K562 (cell line): ENCODE results near the gene AMPD3. TPM values are rescaled to one million over a fixed set of nuclear protein-coding genes. Genes with fewer than 3 reads are reported as not detected.

Source experiments
- ATAC-seq: fragments of 200-7000 bp; cut with Tn5 transposase; 3 replicates; pipeline ENCODE4 v1.9.1; 2020; ENCODE audit warnings: moderate library complexity
- BruUV-seq: library from RNA; stranded (reverse); fragments of 400-500 nt; replicated peaks from 2 replicates; lab custom pipeline; 2021; lab: Mats Ljungman, UMichigan
- CTCF ChIA-PET: fragments of 300-600 bp; formaldehyde crosslinking; extraction: SDS; loops from one replicate; lab custom pipeline; 2021; ENCODE audit warnings: low intra/inter-chr PET ratio; lab: Yijun Ruan, JAX
- POLR2A ChIA-PET: fragments of 300-600, 350-650 bp; sonication (Branson Sonifier 250); formaldehyde crosslinking; extraction: SDS; loops from one replicate; lab custom pipeline; 2021; ENCODE audit warnings: antibody characterized with exemption, inconsistent platforms; lab: Yijun Ruan, JAX
- DNase-seq, 4 experiments: peaks; one replicate each; pipeline versions ENCODE4 v3.0.0 to v3.0.0-alpha.2; 2011 to 2018; ENCODE audit warnings: low spot score in 3 of 4, mixed read lengths in 3 of 4; ENCODE audit errors: extremely low read depth in 1 of 4
- FAIRE-seq: peaks from 2 replicates; lab custom pipeline; 2011; peaks lifted over from hg19 to GRCh38; lab: Jason Lieb, UNC
- H2AFZ ChIP-seq: 2 replicates; pipeline ENCODE4 v1.6.0; 2011; ENCODE audit warnings: low read depth, low read length, control low read depth, inconsistent platforms
- H3K27ac ChIP-seq: fragments of 200-600 bp; 3 replicates; pipeline ENCODE4 v1.8.0; 2011; ENCODE audit warnings: low read depth, mild to moderate bottlenecking, control low read depth, inconsistent platforms, low read length, moderate library complexity, mixed read lengths; ENCODE audit errors: extremely low read depth
- H3K27me3 ChIP-seq, 2 experiments: fragments of 300-600 bp in 1 of 2; 2 replicates in 1 of 2; 3 replicates in 1 of 2; pipeline versions ENCODE4 v1.6.0 to v1.8.0; 2011; ENCODE audit warnings: inconsistent platforms in 2 of 2, low read length in 2 of 2, mild to moderate bottlenecking in 1 of 2, mixed read lengths in 1 of 2, moderate library complexity in 1 of 2; ENCODE audit not compliant: control insufficient read depth in 2 of 2, insufficient read depth in 2 of 2
- H3K36me3 ChIP-seq: fragments of 300-600 bp; 3 replicates; pipeline ENCODE4 v1.8.0; 2011; ENCODE audit warnings: mild to moderate bottlenecking, low read length, inconsistent platforms; ENCODE audit not compliant: control insufficient read depth, insufficient read depth
- H3K4me1 ChIP-seq, 2 experiments: fragments of 200-600 bp in 1 of 2; replicated peaks in 1 of 2; 2 replicates in 1 of 2; 3 replicates in 1 of 2; pipeline versions ENCODE4 v1.5.1 to v1.8.0; 2011; ENCODE audit warnings: inconsistent platforms in 2 of 2, low read length in 2 of 2, mild to moderate bottlenecking in 1 of 2, mixed read lengths in 1 of 2, moderate library complexity in 1 of 2; ENCODE audit not compliant: control insufficient read depth in 2 of 2, insufficient read depth in 2 of 2
- H3K4me2 ChIP-seq: 2 replicates; pipeline ENCODE4 v1.6.1; 2011; ENCODE audit warnings: low read length, control low read depth, inconsistent platforms, mixed read lengths; ENCODE audit not compliant: insufficient read depth
- H3K4me3 ChIP-seq: fragments of 200-600 bp; sonication (generic), shearing (Covaris generic); 2 replicates; pipeline ENCODE4 v1.5.1; 2016; ENCODE audit warnings: control low read depth, inconsistent platforms
- H3K79me2 ChIP-seq: fragments of 200-600 bp; 3 replicates; pipeline ENCODE4 v1.8.0; 2011; ENCODE audit warnings: low read length, inconsistent platforms; ENCODE audit not compliant: control insufficient read depth, insufficient read depth
- H3K9ac ChIP-seq, 2 experiments: 2 replicates each; pipeline versions ENCODE4 v1.6.0 to v1.6.1; 2011; ENCODE audit warnings: low read depth in 2 of 2, low read length in 2 of 2, control low read depth in 1 of 2, inconsistent platforms in 1 of 2, mild to moderate bottlenecking in 1 of 2, mixed read lengths in 1 of 2; ENCODE audit not compliant: insufficient read depth in 1 of 2
- H3K9me1 ChIP-seq: one replicate; pipeline ENCODE4 v1.6.0; 2011; ENCODE audit warnings: inconsistent platforms, mild to moderate bottlenecking, low read length, moderate library complexity; ENCODE audit not compliant: control insufficient read depth, insufficient read depth
- H3K9me3 ChIP-seq: replicated peaks from 2 replicates; pipeline ENCODE4 v1.5.1; 2011; ENCODE audit warnings: low read depth, low read length, inconsistent platforms; ENCODE audit not compliant: control insufficient read depth, insufficient read depth
- H4K20me1 ChIP-seq: replicated peaks from 2 replicates; pipeline ENCODE4 v1.6.1; 2011; ENCODE audit warnings: low read length, inconsistent platforms, mixed read lengths; ENCODE audit not compliant: control insufficient read depth, insufficient read depth
- PBX2 ChIP-seq, 2 experiments: IDR thresholded peaks in 1 of 2; conservative IDR thresholded peaks in 1 of 2; 2 replicates each; pipeline ENCODE4 v1.6.1; 2016; ENCODE audit warnings: low read depth in 2 of 2, mild to moderate bottlenecking in 1 of 2, missing compliant biosample characterization in 1 of 2, missing genetic modification characterization in 1 of 2, moderate library complexity in 1 of 2
- PCBP2 ChIP-seq: fragments of 200-400 bp; formaldehyde crosslinking; IDR thresholded peaks from 2 replicates; pipeline ENCODE4 v1.6.1; 2018; ENCODE audit warnings: low read length, low read depth, mild to moderate bottlenecking, moderate library complexity; ENCODE audit not compliant: poor library complexity, severe bottlenecking
- PURB ChIP-seq: sonication (generic); formaldehyde crosslinking; IDR thresholded peaks from 2 replicates; pipeline ENCODE4 v1.9.0; 2021; ENCODE audit warnings: low read depth, mild to moderate bottlenecking, missing genetic modification reagents
- RFX1 ChIP-seq: fragments of 450-650 bp; IDR thresholded peaks from 2 replicates; pipeline ENCODE4 v1.6.1; 2016; ENCODE audit warnings: mild to moderate bottlenecking, moderate library complexity
- ZNF445 ChIP-seq: fragments of 250-450 bp; sonication (Bioruptor Pico); IDR thresholded peaks from 2 replicates; pipeline ENCODE4 v1.4.0; 2020; ENCODE audit warnings: low read depth, mild to moderate bottlenecking, moderate library complexity
- whole genome bisulfite sequencing: fragments of 100-300 bp; shearing (Covaris generic); methylation state at CpG from one replicate; pipeline ENCODE4 v1.1.6; 2016; ENCODE audit warnings: low coverage, mixed read lengths; ENCODE audit not compliant: insufficient coverage; ENCODE audit errors: missing lambda C conversion rate; 5-methylcytosine and 5-hydroxymethylcytosine counted together
- in situ Hi-C: fragments of 300-500 bp; cut with MboI; formaldehyde crosslinking; loops from 4 replicates; pipeline ENCODE4 v1.15.0; 2018; ENCODE audit warnings: inconsistent platforms, mixed read lengths
- intact Hi-C: fragments of 100-400 bp; cut with micrococcal nuclease; formaldehyde crosslinking; loops from 2 replicates; pipeline ENCODE4 v1.14.2; 2022
- polyA plus RNA-seq, 8 experiments: library from polyadenylated mRNA; depleted of rRNA in 4 of 8; stranded (reverse) in 5 of 8; unstranded in 3 of 8; fragments of >200 nt; fragmentation: Nextera tagmentation in 2 of 8; fragmentation: Illumina TruSeq in 1 of 8; extraction: Ambion mirVana in 2 of 8; extraction: Trizol in 1 of 8; gene quantifications; 2 replicates each; pipeline versions ENCODE4 v1.2.1 to v1.2.3, GENCODE V29; 2011 to 2014; ENCODE audit warnings: inconsistent platforms in 1 of 8, missing spikeins in 1 of 8
- total RNA-seq, 7 experiments: library from RNA; depleted of rRNA in 6 of 7; stranded (reverse); fragments of >200 nt in 6 of 7; fragmentation: Illumina TruSeq in 2 of 7; extraction: Trizol in 2 of 7; gene quantifications; 2 replicates each; pipeline versions ENCODE4 v1.2.1 to v1.2.3, GENCODE V29; 2011 to 2021; ENCODE audit warnings: low replicate concordance in 1 of 7

AMPD3 gene
- total and polyA plus RNA-seq, 9 of the 15 experiments (the other 6 are each of a cell fraction or from before 2014, with no cell fraction given): 4.4 to 23.6 (median 11.2) TPM

- TF ChIP-seq PCBP2 (no peak), ZNF445 (CRISPR knock-in tag) (no peak), RFX1 (no peak)
These were observed 44.2 kb upstream of the AMPD3 start (continued) for GRCh38 chr11:10410844-10411200.

- TF ChIP-seq PBX2 (CRISPR knock-in tag; IDR thresholded peaks at IDR 0.05; ENCODE audit: low read depth) (no peak), PBX2 (tag; conservative IDR thresholded peaks at IDR 0.05; ENCODE audit: low read depth) (peak; percentile 54; the same call in 1 of the 2 replicates), PURB (CRISPR knock-in tag) (no peak)
- no peak overlapping the region for H3K4me3 ChIP-seq
- intact Hi-C loops: loop anchor here (5.0 to 10.0 kb wide), 2 partner anchors 45 to 213 kb away; partner anchors contain the start of gene AMPD3
- H3K9ac ChIP-seq: no peak overlapping the region
- H3K4me2 ChIP-seq: no peak overlapping the region
- no peaks in the 10 kb centered on the region for H4K20me1 ChIP-seq
- in situ Hi-C loops: no loop called here
- ATAC-seq: no peak
- POLR2A ChIA-PET: no interaction called here
- CTCF ChIA-PET: interaction anchor here (0.6 to 3.0 kb wide), 2 partner anchors 28 to 323 kb away, joined by 3 to 17 read pairs; no protein-coding TSS in a partner anchor
- no TSS peak for BruUV-seq
- H2AFZ ChIP-seq: no peak overlapping the region
- H3K9me3 ChIP-seq: no peaks in the 10 kb centered on the region
- no peaks in the 10 kb centered on the region for H3K9me1 ChIP-seq
- WGBS: 28% methylated on average over 3 of the region's 3 CpGs
- H3K4me1 ChIP-seq: peaks cover 16 to 20% of the 10 kb centered on the region in 2 experiments; a peak in 3 of 5 replicates
- H3K27ac ChIP-seq: no peak overlapping the region
- DNase-seq: no peak
- H3K27me3 ChIP-seq: no peaks in the 10 kb centered on the region
- no peaks in the 10 kb centered on the region for H3K79me2 ChIP-seq
- FAIRE-seq: no peak
- H3K36me3 ChIP-seq: no peaks in the 10 kb centered on the region
These were observed 42.8 kb upstream of the AMPD3 start for GRCh38 chr11:10412266-10412665.
